ENCODE measurements around the gene NACC1. TPM values are rescaled to one million over a fixed set of nuclear protein-coding genes. Genes with fewer than 3 reads are reported as not detected.
A peak's percentile ranks its signal among the peaks of the same experiment; 100 is the strongest.

The NACC1 gene
- total and polyA plus RNA-seq, 2 of the 13 experiments (the other 11 are each of a cell fraction or from before 2014, with no cell fraction given) = 31.8 to 42.3 TPM

DNA sequence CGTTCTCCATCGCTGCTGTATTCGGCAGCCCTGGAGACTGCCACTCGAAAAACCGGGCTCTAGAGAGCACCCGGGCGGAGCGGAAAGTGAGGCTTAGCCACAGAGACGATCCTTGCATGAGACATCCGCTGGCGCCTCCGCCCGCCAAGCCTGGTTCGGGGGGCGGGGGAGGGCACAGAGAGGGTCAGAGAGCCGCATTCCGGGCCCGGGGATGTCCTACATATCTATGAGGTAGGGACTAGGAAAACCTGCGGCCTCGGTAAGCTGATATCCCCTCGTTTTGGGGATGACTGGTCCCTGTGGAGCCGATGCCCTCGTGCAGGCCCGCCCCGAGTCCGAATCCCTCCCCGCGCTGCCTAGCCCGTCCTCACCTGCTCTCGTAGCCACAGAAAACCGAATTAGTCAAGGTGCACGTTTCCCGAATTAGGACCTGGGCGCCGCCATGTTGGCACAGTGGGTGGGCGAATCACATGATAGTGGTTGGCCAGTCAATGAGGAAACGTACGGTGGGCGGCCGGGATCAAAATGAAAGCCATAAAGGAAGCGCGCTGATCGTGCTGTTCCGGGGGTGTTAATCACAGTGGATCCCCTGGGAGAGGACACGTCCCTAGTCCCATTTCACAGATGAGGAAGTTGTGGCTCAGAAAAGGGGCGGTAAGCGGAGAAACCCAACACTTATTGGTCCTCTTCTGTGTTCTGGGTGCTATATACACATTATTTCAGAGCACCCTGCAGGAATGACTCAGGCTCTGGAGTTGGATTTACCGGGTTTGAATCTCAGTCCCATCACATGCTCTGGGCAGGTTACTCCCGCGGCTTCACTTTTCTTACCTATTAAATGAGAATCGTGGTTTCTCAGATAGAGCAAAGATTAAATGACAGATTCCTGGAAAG is 1.5 kb upstream of the NACC1 start, which contains the start of gene TRMT1 (continued):
- peak; percentile 98 for TF ChIP-seq NR0B2 (CRISPR knock-in tag; IDR thresholded peaks at IDR 0.05)
- TF ChIP-seq ZNF44 (CRISPR knock-in tag; IDR thresholded peaks at IDR 0.05) = 0 out of 2 replicates have a peak, but pooled peaks have one; percentile 46
- TF ChIP-seq THAP7 (CRISPR knock-in tag; IDR thresholded peaks at IDR 0.05) = 0 out of 2 replicates have a peak, but pooled peaks have one; percentile 28
- peak; percentile 76; the same call in 1 of the 2 replicates for TF ChIP-seq KAT7 (CRISPR knock-in tag; IDR thresholded peaks at IDR 0.05; ENCODE audit: borderline replicate concordance)
- no peak for TF ChIP-seq ZNF660 (CRISPR knock-in tag; IDR thresholded peaks at IDR 0.05; ENCODE audit: borderline replicate concordance, low read depth)
- TF ChIP-seq ZNF362 (CRISPR knock-in tag; IDR thresholded peaks at IDR 0.05; ENCODE audit: borderline replicate concordance) = peak; percentile 13; the same call in 1 of the 2 replicates
- TF ChIP-seq MXD4 (CRISPR knock-in tag; IDR thresholded peaks at IDR 0.05) = peak; percentile 98
- peak; percentile 72; the same call in 1 of the 2 replicates for TF ChIP-seq ZNF33A (CRISPR knock-in tag; IDR thresholded peaks at IDR 0.05; ENCODE audit: borderline replicate concordance)
- TF ChIP-seq MEF2D (CRISPR knock-in tag; IDR thresholded peaks at IDR 0.05) = no peak
- TF ChIP-seq, protein P1, sequence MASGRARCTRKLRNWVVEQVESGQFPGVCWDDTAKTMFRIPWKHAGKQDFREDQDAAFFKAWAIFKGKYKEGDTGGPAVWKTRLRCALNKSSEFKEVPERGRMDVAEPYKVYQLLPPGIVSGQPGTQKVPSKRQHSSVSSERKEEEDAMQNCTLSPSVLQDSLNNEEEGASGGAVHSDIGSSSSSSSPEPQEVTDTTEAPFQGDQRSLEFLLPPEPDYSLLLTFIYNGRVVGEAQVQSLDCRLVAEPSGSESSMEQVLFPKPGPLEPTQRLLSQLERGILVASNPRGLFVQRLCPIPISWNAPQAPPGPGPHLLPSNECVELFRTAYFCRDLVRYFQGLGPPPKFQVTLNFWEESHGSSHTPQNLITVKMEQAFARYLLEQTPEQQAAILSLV (CRISPR knock-in tag; IDR thresholded peaks at IDR 0.05; ENCODE audit: borderline replicate concordance) = peak; percentile 15; the same call in 1 of the 2 replicates
- TF ChIP-seq ZNF746 (CRISPR knock-in tag; IDR thresholded peaks at IDR 0.05) = peak; percentile 50
- peak; percentile 73 for TF ChIP-seq ZNF264 (CRISPR knock-in tag; IDR thresholded peaks at IDR 0.05)
- TF ChIP-seq ARHGAP35 (CRISPR knock-in tag; IDR thresholded peaks at IDR 0.05; ENCODE audit: borderline replicate concordance) = no peak
- no peak for TF ChIP-seq GLI4 (CRISPR knock-in tag; IDR thresholded peaks at IDR 0.05; ENCODE audit: borderline replicate concordance)
- no peak; the same call in 1 of the 2 replicates for TF ChIP-seq RXRB (CRISPR knock-in tag; IDR thresholded peaks at IDR 0.05; ENCODE audit: borderline replicate concordance)
- TF ChIP-seq, protein P2, sequence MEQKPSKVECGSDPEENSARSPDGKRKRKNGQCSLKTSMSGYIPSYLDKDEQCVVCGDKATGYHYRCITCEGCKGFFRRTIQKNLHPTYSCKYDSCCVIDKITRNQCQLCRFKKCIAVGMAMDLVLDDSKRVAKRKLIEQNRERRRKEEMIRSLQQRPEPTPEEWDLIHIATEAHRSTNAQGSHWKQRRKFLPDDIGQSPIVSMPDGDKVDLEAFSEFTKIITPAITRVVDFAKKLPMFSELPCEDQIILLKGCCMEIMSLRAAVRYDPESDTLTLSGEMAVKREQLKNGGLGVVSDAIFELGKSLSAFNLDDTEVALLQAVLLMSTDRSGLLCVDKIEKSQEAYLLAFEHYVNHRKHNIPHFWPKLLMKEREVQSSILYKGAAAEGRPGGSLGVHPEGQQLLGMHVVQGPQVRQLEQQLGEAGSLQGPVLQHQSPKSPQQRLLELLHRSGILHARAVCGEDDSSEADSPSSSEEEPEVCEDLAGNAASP (CRISPR knock-in tag; IDR thresholded peaks at IDR 0.05; ENCODE audit: borderline replicate concordance) = peak; percentile 31; the same call in 1 of the 2 replicates
- TF ChIP-seq SNRNP70 (IDR thresholded peaks at IDR 0.05; ENCODE audit: low read depth, low read length) = no peak
- TF ChIP-seq STAT5B (CRISPR knock-in tag; IDR thresholded peaks at IDR 0.05) = no peak
- TF ChIP-seq, protein P3, sequence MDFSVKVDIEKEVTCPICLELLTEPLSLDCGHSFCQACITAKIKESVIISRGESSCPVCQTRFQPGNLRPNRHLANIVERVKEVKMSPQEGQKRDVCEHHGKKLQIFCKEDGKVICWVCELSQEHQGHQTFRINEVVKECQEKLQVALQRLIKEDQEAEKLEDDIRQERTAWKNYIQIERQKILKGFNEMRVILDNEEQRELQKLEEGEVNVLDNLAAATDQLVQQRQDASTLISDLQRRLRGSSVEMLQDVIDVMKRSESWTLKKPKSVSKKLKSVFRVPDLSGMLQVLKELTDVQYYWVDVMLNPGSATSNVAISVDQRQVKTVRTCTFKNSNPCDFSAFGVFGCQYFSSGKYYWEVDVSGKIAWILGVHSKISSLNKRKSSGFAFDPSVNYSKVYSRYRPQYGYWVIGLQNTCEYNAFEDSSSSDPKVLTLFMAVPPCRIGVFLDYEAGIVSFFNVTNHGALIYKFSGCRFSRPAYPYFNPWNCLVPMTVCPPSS (IDR thresholded peaks at IDR 0.05) = no peak
- 0 out of 2 replicates have a peak, but pooled peaks have one; percentile 64 for TF ChIP-seq ZNF816 (CRISPR knock-in tag; IDR thresholded peaks at IDR 0.05; ENCODE audit: borderline replicate concordance)
- TF ChIP-seq ZNF678 (CRISPR knock-in tag; IDR thresholded peaks at IDR 0.05) = no peak
- peak; percentile 71; the same call in 1 of the 2 replicates for TF ChIP-seq ZNF891 (CRISPR knock-in tag; IDR thresholded peaks at IDR 0.05)

All from HepG2 (cell line).